Endothelial cell of umbilical vein (primary cell): ENCODE measurements around the gene PIM2. TPM values are rescaled to one million over a fixed set of nuclear protein-coding genes. Genes with fewer than 3 reads are reported as not detected.

ENCODE experiments used
- BruUV-seq: library from RNA; stranded (reverse); fragments of 400-500 nt; replicated peaks from 2 replicates; lab custom pipeline; 2021; lab: Mats Ljungman, UMichigan
- CTCF ChIA-PET: fragments of 300-600, 350-600 bp; sonication (Branson Sonifier 250); formaldehyde crosslinking; loops from one replicate; lab custom pipeline; 2021; ENCODE audit warnings: antibody characterized with exemption, inconsistent platforms; lab: Charles Lee
- POLR2A ChIA-PET: fragments of 300-600, 350-600 bp; sonication (Branson Sonifier 250); formaldehyde crosslinking; loops from one replicate; lab custom pipeline; 2021; ENCODE audit warnings: antibody characterized with exemption, inconsistent platforms; lab: Charles Lee
- DNase-seq: peaks from one replicate; pipeline ENCODE4 v3.0.0-alpha.2; 2011; ENCODE audit warnings: low read depth, low spot score
- FAIRE-seq: peaks from 2 replicates; lab custom pipeline; 2011; peaks lifted over from hg19 to GRCh38; lab: Jason Lieb, UNC
- H2AFZ ChIP-seq: 2 replicates; pipeline ENCODE4 v1.6.0; 2012; ENCODE audit warnings: low read depth, low read length, control low read depth, inconsistent platforms
- H3K27ac ChIP-seq: 2 replicates; pipeline ENCODE4 v1.5.1; 2011; ENCODE audit warnings: low read depth, mild to moderate bottlenecking, control low read depth, low read length, moderate library complexity; ENCODE audit not compliant: insufficient read depth
- H3K27me3 ChIP-seq, 2 experiments: 2 replicates each; pipeline versions ENCODE4 v1.6.0 to v1.6.1; 2011; ENCODE audit warnings: low read length in 2 of 2, mixed read lengths in 1 of 2; ENCODE audit not compliant: control insufficient read depth in 2 of 2, insufficient read depth in 2 of 2
- H3K36me3 ChIP-seq, 2 experiments: 2 replicates in 1 of 2; 3 replicates in 1 of 2; pipeline ENCODE4 v1.5.1; 2011; ENCODE audit warnings: low read length in 2 of 2, mild to moderate bottlenecking in 1 of 2, moderate library complexity in 1 of 2; ENCODE audit not compliant: control insufficient read depth in 2 of 2, insufficient read depth in 2 of 2; ENCODE audit errors: extremely low read depth in 1 of 2
- H3K4me1 ChIP-seq: 3 replicates; pipeline ENCODE4 v1.5.1; 2011; ENCODE audit warnings: mild to moderate bottlenecking, low read length; ENCODE audit not compliant: control insufficient read depth, insufficient read depth; ENCODE audit errors: extremely low read depth
- H3K4me2 ChIP-seq: 2 replicates; pipeline ENCODE4 v1.6.1; 2011; ENCODE audit warnings: low read length, control low read depth, mixed read lengths; ENCODE audit not compliant: insufficient read depth
- H3K4me3 ChIP-seq, 3 experiments: fragments of 200-600 bp in 1 of 3; sonication (generic), shearing (Covaris generic) in 1 of 3; replicated peaks in 1 of 3; 2 replicates each; pipeline ENCODE4 v1.5.1; 2011 to 2016; ENCODE audit warnings: control low read depth in 3 of 3, low read length in 3 of 3, mild to moderate bottlenecking in 2 of 3, inconsistent platforms in 1 of 3, low read depth in 1 of 3, moderate library complexity in 1 of 3; ENCODE audit not compliant: insufficient read depth in 1 of 3
- H3K79me2 ChIP-seq: 2 replicates; pipeline ENCODE4 v1.6.0; 2012; ENCODE audit warnings: low read length, inconsistent platforms; ENCODE audit not compliant: control insufficient read depth, insufficient read depth
- H3K9ac ChIP-seq: replicated peaks from 2 replicates; pipeline ENCODE3; 2011; ENCODE audit warnings: low read length, control low read depth; ENCODE audit not compliant: insufficient read depth; ENCODE audit errors: extremely low read depth
- H3K9me1 ChIP-seq: replicated peaks from 3 replicates; pipeline ENCODE4 v1.6.0; 2011; ENCODE audit warnings: mild to moderate bottlenecking, low read length; ENCODE audit not compliant: control insufficient read depth, insufficient read depth; ENCODE audit errors: extremely low read depth
- H3K9me3 ChIP-seq: replicated peaks from 2 replicates; pipeline ENCODE4 v1.5.1; 2012; ENCODE audit warnings: low read length, inconsistent platforms; ENCODE audit not compliant: control insufficient read depth, insufficient read depth
- H4K20me1 ChIP-seq: replicated peaks from 2 replicates; pipeline ENCODE3; 2011; ENCODE audit warnings: mild to moderate bottlenecking, low read length; ENCODE audit not compliant: control insufficient read depth, insufficient read depth; ENCODE audit errors: extremely low read depth
- EZH2 ChIP-seq: IDR thresholded peaks from 2 replicates; pipeline ENCODE4 v1.6.1; 2012; ENCODE audit warnings: borderline replicate concordance, low read depth, mild to moderate bottlenecking, moderate library complexity, low read length, inconsistent platforms; ENCODE audit not compliant: severe bottlenecking
- FOS ChIP-seq: IDR thresholded peaks from 2 replicates; pipeline ENCODE4 v1.6.1; 2011; ENCODE audit warnings: mild to moderate bottlenecking, low read length, moderate library complexity, borderline replicate concordance; ENCODE audit not compliant: insufficient read depth
- GATA2 ChIP-seq: IDR thresholded peaks from 2 replicates; pipeline ENCODE4 v1.7.0; 2011; ENCODE audit warnings: low read depth, mild to moderate bottlenecking, moderate library complexity, mixed read lengths, low read length; ENCODE audit not compliant: insufficient read length, insufficient read depth
- JUN ChIP-seq: IDR thresholded peaks from 2 replicates; pipeline ENCODE4 v1.6.1; 2011; ENCODE audit warnings: borderline replicate concordance, low read depth; ENCODE audit not compliant: insufficient read length, insufficient read depth
- MYC ChIP-seq: IDR thresholded peaks from one replicate; pipeline ENCODE4 v1.6.1; 2011; ENCODE audit warnings: mild to moderate bottlenecking, low read depth, low read length
- dilution Hi-C: fragments of 300-500 bp; cut with MboI; formaldehyde crosslinking; loops from one replicate; pipeline ENCODE4 v1.15.0; 2019; ENCODE audit warnings: low sequenced_read_pairs; ENCODE audit not compliant: extremely low pct_ligation_motif_present
- intact Hi-C: fragments of 100-400 bp; cut with micrococcal nuclease; formaldehyde crosslinking; loops from one replicate; pipeline ENCODE4 v1.10.0; 2022
- polyA plus RNA-seq, 4 experiments: library from polyadenylated mRNA; depleted of rRNA in 3 of 4; stranded (reverse) in 3 of 4; unstranded in 1 of 4; fragments of >200 nt; gene quantifications; 2 replicates each; pipeline versions ENCODE4 v1.2.1 to v1.2.3, GENCODE V29; 2011 to 2012; ENCODE audit warnings: missing spikeins in 1 of 4
- total RNA-seq: library from RNA; stranded (reverse); gene quantifications from 2 replicates; pipeline ENCODE4 v1.2.3, GENCODE V29; 2021
- TF ChIP-seq, protein P1 (sequence below): IDR thresholded peaks from 2 replicates; pipeline ENCODE4 v1.6.1; 2011; ENCODE audit not compliant: insufficient read depth, insufficient read length
- TF ChIP-seq, protein P2 (sequence below), 2 donors: IDR thresholded peaks; 1 replicate in 1 of 2; 2 replicates in 1 of 2; pipeline ENCODE4 v1.5.1; 2011; ENCODE audit warnings: low read length in 2 of 2, mild to moderate bottlenecking in 2 of 2, moderate library complexity in 2 of 2, control low read depth in 1 of 2, inconsistent platforms in 1 of 2, low read depth in 1 of 2; ENCODE audit not compliant: insufficient read depth in 1 of 2; ENCODE audit errors: extremely low read depth in 1 of 2

Gene PIM2
- total and polyA plus RNA-seq, 2 donors (not counting 3 experiments of a cell fraction or from before 2014, with no cell fraction given): 7.4 to 7.5 TPM

DNA sequence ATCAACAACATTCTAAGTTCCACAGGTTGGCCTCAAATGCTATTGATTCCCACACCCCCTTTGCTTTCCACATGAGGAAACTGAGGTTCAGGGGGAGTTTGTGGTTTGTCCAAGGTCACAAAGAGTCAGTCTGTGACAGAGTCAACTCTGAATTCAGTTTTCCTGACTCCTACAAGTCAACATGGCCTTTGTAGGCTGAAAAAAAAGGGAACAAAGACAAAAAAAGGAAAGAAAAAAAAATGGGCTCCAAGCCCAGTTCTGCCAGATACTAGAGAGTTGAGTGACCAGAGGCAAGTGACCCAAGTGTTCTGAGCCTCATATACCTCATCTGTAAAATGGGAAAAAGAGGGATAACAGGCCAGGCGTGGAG, 16.5 kb upstream of the PIM2 start:
- Histone ChIP-seq H3K9ac (no peak overlapping the region), H2AFZ (no peak overlapping the region), H3K79me2 (peaks cover 20% of the 10 kb centered on the region), H3K4me3 (no peak overlapping the region), H3K9me1 (no peaks in the 10 kb centered on the region), H3K4me2 (no peak overlapping the region), H3K36me3 (peaks cover 3 to 19% of the 10 kb centered on the region in 2 experiments), H3K27me3 (no peaks in the 10 kb centered on the region), H3K9me3 (no peaks in the 10 kb centered on the region), H3K4me1 (no peaks in the 10 kb centered on the region), H3K27ac (no peak overlapping the region), H4K20me1 (no peaks in the 10 kb centered on the region)
- BruUV-seq: no TSS peak
- CTCF ChIA-PET: interaction anchor here (0.6 to 0.7 kb wide), 2 partner anchors 8 to 174 kb away, joined by 3 read pairs; no protein-coding TSS in a partner anchor
- TF ChIP-seq MYC (no peak), JUN (no peak), GATA2 (no peak), EZH2 (no peak), FOS (no peak)
- TF ChIP-seq, protein P1, sequence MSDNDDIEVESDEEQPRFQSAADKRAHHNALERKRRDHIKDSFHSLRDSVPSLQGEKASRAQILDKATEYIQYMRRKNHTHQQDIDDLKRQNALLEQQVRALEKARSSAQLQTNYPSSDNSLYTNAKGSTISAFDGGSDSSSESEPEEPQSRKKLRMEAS: no peak
- TF ChIP-seq, protein P2, sequence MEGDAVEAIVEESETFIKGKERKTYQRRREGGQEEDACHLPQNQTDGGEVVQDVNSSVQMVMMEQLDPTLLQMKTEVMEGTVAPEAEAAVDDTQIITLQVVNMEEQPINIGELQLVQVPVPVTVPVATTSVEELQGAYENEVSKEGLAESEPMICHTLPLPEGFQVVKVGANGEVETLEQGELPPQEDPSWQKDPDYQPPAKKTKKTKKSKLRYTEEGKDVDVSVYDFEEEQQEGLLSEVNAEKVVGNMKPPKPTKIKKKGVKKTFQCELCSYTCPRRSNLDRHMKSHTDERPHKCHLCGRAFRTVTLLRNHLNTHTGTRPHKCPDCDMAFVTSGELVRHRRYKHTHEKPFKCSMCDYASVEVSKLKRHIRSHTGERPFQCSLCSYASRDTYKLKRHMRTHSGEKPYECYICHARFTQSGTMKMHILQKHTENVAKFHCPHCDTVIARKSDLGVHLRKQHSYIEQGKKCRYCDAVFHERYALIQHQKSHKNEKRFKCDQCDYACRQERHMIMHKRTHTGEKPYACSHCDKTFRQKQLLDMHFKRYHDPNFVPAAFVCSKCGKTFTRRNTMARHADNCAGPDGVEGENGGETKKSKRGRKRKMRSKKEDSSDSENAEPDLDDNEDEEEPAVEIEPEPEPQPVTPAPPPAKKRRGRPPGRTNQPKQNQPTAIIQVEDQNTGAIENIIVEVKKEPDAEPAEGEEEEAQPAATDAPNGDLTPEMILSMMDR (IDR thresholded peaks at IDR 0.05; ENCODE audit: extremely low read depth in 1 of 2, insufficient read depth in 1 of 2, low read depth in 1 of 2, low read length in 2 of 2): no peak
- intact Hi-C loops (no loop called here), dilution Hi-C loops (no loop called here)
- POLR2A ChIA-PET: no interaction called here
- DNase-seq: no peak
- FAIRE-seq: peak; percentile 59
